ENCODE data around the gene HS3ST2.
"Not testable (repeated sequence)": the region's sequence is repeated elsewhere in the genome, so short reads cannot be mapped to it uniquely, and the experiment has no call there.

Gene HS3ST2

GRCh38 chr16:22890976-22891375, 77.0 kb downstream of the HS3ST2 start:
- Histone ChIP-seq H3K27ac (ENCODE audit: low read depth, low read length) (no peak overlapping the region), H3K4me3 (ENCODE audit: low read depth in 1 of 2, low read length in 2 of 2) (no peak overlapping the region), H3K27me3 (ENCODE audit: control insufficient read depth in 1 of 2, insufficient read depth in 2 of 2, low read length in 2 of 2) (peaks cover 0 to under 1% of the 10 kb centered on the region in 2 donors), H3K36me3 (ENCODE audit: control insufficient read depth in 1 of 2, insufficient read depth in 2 of 2, low read length in 2 of 2) (no peaks in the 10 kb centered on the region), H3K9ac (ENCODE audit: low read depth in 1 of 2, low read length in 2 of 2) (no peak overlapping the region), H3K4me1 (ENCODE audit: control insufficient read depth in 1 of 2, insufficient read depth in 2 of 2, low read length in 2 of 2) (no peaks in the 10 kb centered on the region), H3K9me3 (ENCODE audit: control insufficient read depth in 1 of 2, low read length in 2 of 2) (no peaks in the 10 kb centered on the region)

DNA sequence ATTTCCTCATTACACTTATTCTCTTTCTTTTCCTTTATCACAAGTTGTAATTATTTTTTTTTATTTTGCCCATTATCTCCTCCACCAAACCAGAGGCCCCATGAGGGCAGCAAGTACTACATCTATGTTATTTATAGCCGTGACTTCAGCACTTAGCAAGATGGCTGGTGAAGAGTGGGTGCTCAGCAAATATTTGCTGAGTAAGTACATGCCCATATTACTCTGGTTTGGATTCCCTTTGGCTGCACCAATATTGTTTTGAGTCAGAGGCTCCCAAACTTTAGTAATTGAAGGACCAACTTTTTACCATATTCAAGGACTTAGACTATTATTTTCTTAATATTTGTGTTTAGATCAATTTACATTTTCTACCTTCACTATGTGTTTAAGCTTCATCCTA, 83.2 kb downstream of the HS3ST2 start:
- Histone ChIP-seq H3K9ac (ENCODE audit: low read depth in 1 of 2, low read length in 2 of 2) (no peak overlapping the region), H3K4me1 (ENCODE audit: control insufficient read depth in 1 of 2, insufficient read depth in 2 of 2, low read length in 2 of 2) (no peaks in the 10 kb centered on the region), H3K36me3 (ENCODE audit: control insufficient read depth in 1 of 2, insufficient read depth in 2 of 2, low read length in 2 of 2) (no peaks in the 10 kb centered on the region), H3K27me3 (ENCODE audit: control insufficient read depth in 1 of 2, insufficient read depth in 2 of 2, low read length in 2 of 2) (peaks cover 6 to 7% of the 10 kb centered on the region in 2 donors), H3K9me3 (ENCODE audit: control insufficient read depth in 1 of 2, low read length in 2 of 2) (no peaks in the 10 kb centered on the region), H3K27ac (ENCODE audit: low read depth, low read length) (no peak overlapping the region), H3K4me3 (ENCODE audit: low read depth in 1 of 2, low read length in 2 of 2) (no peak overlapping the region)

DNA sequence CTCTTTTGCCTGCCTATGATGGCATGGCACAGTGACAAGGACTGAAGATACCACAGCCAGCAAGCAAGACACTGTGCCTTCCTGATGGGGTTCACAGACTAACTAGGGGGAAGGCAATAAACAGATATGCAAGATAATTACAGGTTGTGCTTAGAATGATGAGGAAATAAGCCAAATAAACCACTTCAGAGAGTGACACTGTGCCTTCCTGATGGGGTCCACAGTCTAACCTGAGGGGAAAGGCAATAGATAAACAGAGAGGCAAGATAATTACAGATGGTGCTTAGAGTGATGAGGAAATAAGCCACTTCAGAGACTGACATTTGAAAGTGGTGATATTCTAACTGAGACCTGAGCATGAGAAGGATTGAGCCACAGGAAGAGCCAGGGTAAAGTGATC, 84.2 kb downstream of the HS3ST2 start:
- peaks cover 6 to 7% of the 10 kb centered on the region in 2 donors for H3K27me3 ChIP-seq (ENCODE audit: control insufficient read depth in 1 of 2, insufficient read depth in 2 of 2, low read length in 2 of 2)
- no peaks in the 10 kb centered on the region for H3K4me1 ChIP-seq (ENCODE audit: control insufficient read depth in 1 of 2, insufficient read depth in 2 of 2, low read length in 2 of 2)
- H3K9ac ChIP-seq (ENCODE audit: low read depth in 1 of 2, low read length in 2 of 2): no peak overlapping the region
- H3K9me3 ChIP-seq (ENCODE audit: control insufficient read depth in 1 of 2, low read length in 2 of 2): no peaks in the 10 kb centered on the region
- H3K36me3 ChIP-seq (ENCODE audit: control insufficient read depth in 1 of 2, insufficient read depth in 2 of 2, low read length in 2 of 2): no peaks in the 10 kb centered on the region
- no peak overlapping the region for H3K27ac ChIP-seq (ENCODE audit: low read depth, low read length)
- no peak overlapping the region for H3K4me3 ChIP-seq (ENCODE audit: low read depth in 1 of 2, low read length in 2 of 2)

- Histone ChIP-seq H3K4me3 (ENCODE audit: low read depth in 1 of 2, low read length in 2 of 2) (no peak overlapping the region), H3K9ac (ENCODE audit: low read depth in 1 of 2, low read length in 2 of 2) (no peak overlapping the region), H3K4me1 (ENCODE audit: control insufficient read depth in 1 of 2, insufficient read depth in 2 of 2, low read length in 2 of 2) (no peaks in the 10 kb centered on the region), H3K9me3 (ENCODE audit: control insufficient read depth in 1 of 2, low read length in 2 of 2) (no peaks in the 10 kb centered on the region), H3K27ac (ENCODE audit: low read depth, low read length) (no peak overlapping the region), H3K36me3 (ENCODE audit: control insufficient read depth in 1 of 2, insufficient read depth in 2 of 2, low read length in 2 of 2) (no peaks in the 10 kb centered on the region), H3K27me3 (ENCODE audit: control insufficient read depth in 1 of 2, insufficient read depth in 2 of 2, low read length in 2 of 2) (peaks cover 6 to 7% of the 10 kb centered on the region in 2 donors)
Observed at GRCh38 chr16:22898874-22899348, 84.9 kb downstream of the HS3ST2 start.

- H3K27me3 ChIP-seq (ENCODE audit: control insufficient read depth in 1 of 2, insufficient read depth in 2 of 2, low read length in 2 of 2); H3K9me3 ChIP-seq (ENCODE audit: control insufficient read depth in 1 of 2, low read length in 2 of 2); H3K27ac ChIP-seq (ENCODE audit: low read depth, low read length); H3K4me1 ChIP-seq (ENCODE audit: control insufficient read depth in 1 of 2, insufficient read depth in 2 of 2, low read length in 2 of 2); H3K36me3 ChIP-seq (ENCODE audit: control insufficient read depth in 1 of 2, insufficient read depth in 2 of 2, low read length in 2 of 2); H3K9ac ChIP-seq (ENCODE audit: low read depth in 1 of 2, low read length in 2 of 2); H3K4me3 ChIP-seq (ENCODE audit: low read depth in 1 of 2, low read length in 2 of 2): not testable (repeated sequence)
Observed at GRCh38 chr16:22899567-22899966, 85.6 kb downstream of the HS3ST2 start.

GRCh38 chr16:22900863-22901262, 86.9 kb downstream of the HS3ST2 start:
- Histone ChIP-seq H3K9ac (ENCODE audit: low read depth in 1 of 2, low read length in 2 of 2) (no peak overlapping the region), H3K9me3 (ENCODE audit: control insufficient read depth in 1 of 2, low read length in 2 of 2) (no peaks in the 10 kb centered on the region), H3K4me1 (ENCODE audit: control insufficient read depth in 1 of 2, insufficient read depth in 2 of 2, low read length in 2 of 2) (no peaks in the 10 kb centered on the region), H3K36me3 (ENCODE audit: control insufficient read depth in 1 of 2, insufficient read depth in 2 of 2, low read length in 2 of 2) (no peaks in the 10 kb centered on the region), H3K4me3 (ENCODE audit: low read depth in 1 of 2, low read length in 2 of 2) (no peak overlapping the region), H3K27me3 (ENCODE audit: control insufficient read depth in 1 of 2, insufficient read depth in 2 of 2, low read length in 2 of 2) (peaks cover 6 to 7% of the 10 kb centered on the region in 2 donors), H3K27ac (ENCODE audit: low read depth, low read length) (no peak overlapping the region)

DNA sequence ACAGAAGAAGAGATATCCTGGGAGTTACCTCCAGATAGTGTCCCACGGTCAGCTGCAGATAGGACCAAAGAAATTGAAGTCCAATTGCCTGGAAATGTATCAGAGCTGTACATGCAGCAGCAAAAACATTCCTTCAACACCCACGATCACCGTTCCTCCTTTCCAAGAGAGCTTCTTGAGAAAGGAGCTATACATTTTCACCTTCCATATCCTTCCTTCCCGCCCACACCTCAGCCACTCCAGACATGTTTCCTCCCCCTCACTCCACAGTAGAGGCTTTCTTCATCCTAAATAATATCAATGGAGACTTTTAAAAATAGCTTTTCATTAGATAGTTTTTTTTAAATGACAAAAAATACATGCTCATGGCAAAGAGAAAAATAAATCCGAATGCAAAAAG, 87.6 kb downstream of the HS3ST2 start:
- Histone ChIP-seq H3K27ac (ENCODE audit: low read depth, low read length) (no peak overlapping the region), H3K4me1 (ENCODE audit: control insufficient read depth in 1 of 2, insufficient read depth in 2 of 2, low read length in 2 of 2) (no peaks in the 10 kb centered on the region), H3K36me3 (ENCODE audit: control insufficient read depth in 1 of 2, insufficient read depth in 2 of 2, low read length in 2 of 2) (no peaks in the 10 kb centered on the region), H3K9me3 (ENCODE audit: control insufficient read depth in 1 of 2, low read length in 2 of 2) (no peaks in the 10 kb centered on the region), H3K4me3 (ENCODE audit: low read depth in 1 of 2, low read length in 2 of 2) (no peak overlapping the region), H3K9ac (ENCODE audit: low read depth in 1 of 2, low read length in 2 of 2) (no peak overlapping the region), H3K27me3 (ENCODE audit: control insufficient read depth in 1 of 2, insufficient read depth in 2 of 2, low read length in 2 of 2) (peaks cover 0 to 1% of the 10 kb centered on the region in 2 donors)

DNA sequence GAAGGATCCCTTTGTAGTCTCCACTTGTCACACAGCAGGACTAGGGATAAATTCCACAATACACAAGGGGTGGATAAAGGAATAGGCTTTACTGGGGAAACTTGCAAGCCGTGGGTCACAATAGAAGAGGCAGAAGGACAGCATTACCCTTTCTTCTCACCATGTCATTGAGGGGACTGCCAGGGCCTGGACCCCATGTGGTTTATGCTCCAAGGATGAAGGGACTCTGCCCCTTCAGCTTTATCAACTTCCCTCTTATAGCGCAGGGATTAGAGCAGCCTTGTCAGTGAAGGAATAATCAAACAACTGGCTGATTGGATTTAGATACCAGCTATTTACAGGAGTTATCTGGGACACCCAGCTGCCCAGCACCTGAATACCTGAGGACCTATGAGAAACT, 89.8 kb downstream of the HS3ST2 start:
- no peak overlapping the region for H3K9ac ChIP-seq (ENCODE audit: low read depth in 1 of 2, low read length in 2 of 2)
- H3K9me3 ChIP-seq (ENCODE audit: control insufficient read depth in 1 of 2, low read length in 2 of 2): no peaks in the 10 kb centered on the region
- no peak overlapping the region for H3K27ac ChIP-seq (ENCODE audit: low read depth, low read length)
- no peak overlapping the region for H3K4me3 ChIP-seq (ENCODE audit: low read depth in 1 of 2, low read length in 2 of 2)
- no peaks in the 10 kb centered on the region for H3K4me1 ChIP-seq (ENCODE audit: control insufficient read depth in 1 of 2, insufficient read depth in 2 of 2, low read length in 2 of 2)
- no peaks in the 10 kb centered on the region for H3K27me3 ChIP-seq (ENCODE audit: control insufficient read depth in 1 of 2, insufficient read depth in 2 of 2, low read length in 2 of 2)
- no peaks in the 10 kb centered on the region for H3K36me3 ChIP-seq (ENCODE audit: control insufficient read depth in 1 of 2, insufficient read depth in 2 of 2, low read length in 2 of 2)

DNA sequence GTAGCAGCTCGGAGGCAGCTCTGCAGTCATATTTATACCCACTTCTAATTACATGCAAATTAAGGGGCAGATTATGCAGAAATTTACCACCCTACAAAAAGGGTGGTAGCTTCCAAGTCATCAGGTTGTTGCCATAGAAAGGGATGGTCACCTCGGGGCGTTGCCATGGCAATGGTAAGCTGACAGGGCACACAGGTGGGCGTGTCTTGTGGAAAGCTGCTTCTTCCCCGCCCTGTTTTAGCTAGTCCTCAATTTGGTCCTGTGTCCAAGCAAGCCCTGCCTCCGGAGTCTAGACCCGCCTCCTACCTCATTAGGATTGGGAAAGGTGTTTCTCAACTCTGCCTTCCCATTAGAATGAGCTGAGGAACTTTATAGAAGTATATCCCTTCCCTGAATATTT, 98.7 kb downstream of the HS3ST2 start:
- Histone ChIP-seq H3K4me3 (ENCODE audit: low read depth in 1 of 2, low read length in 2 of 2) (no peak overlapping the region), H3K27ac (ENCODE audit: low read depth, low read length) (no peak overlapping the region), H3K4me1 (ENCODE audit: control insufficient read depth in 1 of 2, insufficient read depth in 2 of 2, low read length in 2 of 2) (no peaks in the 10 kb centered on the region), H3K36me3 (ENCODE audit: control insufficient read depth in 1 of 2, insufficient read depth in 2 of 2, low read length in 2 of 2) (no peaks in the 10 kb centered on the region), H3K9ac (ENCODE audit: low read depth in 1 of 2, low read length in 2 of 2) (no peak overlapping the region), H3K27me3 (ENCODE audit: control insufficient read depth in 1 of 2, insufficient read depth in 2 of 2, low read length in 2 of 2) (no peaks in the 10 kb centered on the region), H3K9me3 (ENCODE audit: control insufficient read depth in 1 of 2, low read length in 2 of 2) (no peaks in the 10 kb centered on the region)

- no peaks in the 10 kb centered on the region for H3K36me3 ChIP-seq (ENCODE audit: control insufficient read depth in 1 of 2, insufficient read depth in 2 of 2, low read length in 2 of 2)
- H3K9ac ChIP-seq (ENCODE audit: low read depth in 1 of 2, low read length in 2 of 2): no peak overlapping the region
- no peaks in the 10 kb centered on the region for H3K9me3 ChIP-seq (ENCODE audit: control insufficient read depth in 1 of 2, low read length in 2 of 2)
- H3K4me1 ChIP-seq (ENCODE audit: control insufficient read depth in 1 of 2, insufficient read depth in 2 of 2, low read length in 2 of 2): no peaks in the 10 kb centered on the region
- H3K4me3 ChIP-seq (ENCODE audit: low read depth in 1 of 2, low read length in 2 of 2): no peak overlapping the region
- no peaks in the 10 kb centered on the region for H3K27me3 ChIP-seq (ENCODE audit: control insufficient read depth in 1 of 2, insufficient read depth in 2 of 2, low read length in 2 of 2)
- H3K27ac ChIP-seq (ENCODE audit: low read depth, low read length): no peak overlapping the region
Observed at GRCh38 chr16:22915003-22915402, 101.0 kb downstream of the HS3ST2 start.

- no peak overlapping the region for H3K9ac ChIP-seq (ENCODE audit: low read depth in 1 of 2, low read length in 2 of 2)
- no peaks in the 10 kb centered on the region for H3K9me3 ChIP-seq (ENCODE audit: control insufficient read depth in 1 of 2, low read length in 2 of 2)
- H3K4me1 ChIP-seq (ENCODE audit: control insufficient read depth in 1 of 2, insufficient read depth in 2 of 2, low read length in 2 of 2): no peaks in the 10 kb centered on the region
- H3K27me3 ChIP-seq (ENCODE audit: control insufficient read depth in 1 of 2, insufficient read depth in 2 of 2, low read length in 2 of 2): no peaks in the 10 kb centered on the region
- no peaks in the 10 kb centered on the region for H3K36me3 ChIP-seq (ENCODE audit: control insufficient read depth in 1 of 2, insufficient read depth in 2 of 2, low read length in 2 of 2)
- H3K27ac ChIP-seq (ENCODE audit: low read depth, low read length): no peak overlapping the region
- H3K4me3 ChIP-seq (ENCODE audit: low read depth in 1 of 2, low read length in 2 of 2): no peak overlapping the region
Observed at GRCh38 chr16:22923491-22923890, 109.5 kb downstream of the HS3ST2 start.
